Activated CD4-positive, alpha-beta T cell treated with anti-CD3 and anti-CD28 coated beads, Interleukin-2, Interleukin-6, amounts not matched to agents 100 ng/mL and 50 ng/mL, durations not matched to agents 16 hours and 8 hours (primary cell): Measurements from ENCODE around the gene NCOA7.
"Not testable (repeated sequence)": the region's sequence is repeated elsewhere in the genome, so short reads cannot be mapped to it uniquely, and the experiment has no call there.

Experiments
- DNase-seq: peaks from one replicate; pipeline ENCODE4 v3.0.0-alpha.2; 2020

NCOA7 gene

DNA sequence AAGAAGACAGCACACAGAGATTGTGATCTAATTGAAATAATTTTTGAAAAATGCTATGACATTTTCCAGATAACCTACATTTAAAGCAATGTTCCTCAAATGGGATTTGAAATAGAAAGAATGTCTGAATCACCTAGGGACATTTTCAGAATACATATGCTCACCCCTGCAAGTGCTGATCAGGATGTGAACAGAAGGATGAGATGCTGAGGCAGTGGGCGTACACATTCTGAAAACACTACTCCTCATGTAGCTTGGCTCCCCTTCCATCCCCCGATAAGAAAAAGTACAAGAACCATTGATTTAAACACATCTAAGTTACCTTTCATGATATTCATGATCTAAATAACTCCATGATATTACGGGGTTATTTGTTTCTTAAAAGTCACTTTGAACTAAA is 136.0 kb downstream of the NCOA7 start:
- DNase-seq = no peak

DNA sequence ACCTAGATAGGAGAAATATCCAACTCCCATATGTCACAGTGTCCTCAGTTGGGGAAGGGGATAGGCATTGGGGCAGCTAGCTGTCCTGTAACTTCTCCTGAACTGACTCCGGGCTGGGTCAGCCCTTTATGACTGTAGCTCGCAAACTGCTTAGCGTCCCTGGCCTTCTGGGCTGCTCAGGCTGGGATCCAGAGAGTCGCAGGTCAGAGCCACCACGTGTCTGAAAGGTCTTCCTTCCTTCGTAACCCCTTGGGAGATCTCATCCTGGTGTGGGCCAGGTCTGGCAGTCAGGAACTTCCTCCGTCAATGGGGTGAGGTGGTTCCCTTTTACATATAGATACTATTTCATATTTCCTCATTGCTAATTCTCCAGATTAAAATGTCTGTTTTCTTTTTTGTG is 137.0 kb downstream of the NCOA7 start:
- no peak for DNase-seq

DNA sequence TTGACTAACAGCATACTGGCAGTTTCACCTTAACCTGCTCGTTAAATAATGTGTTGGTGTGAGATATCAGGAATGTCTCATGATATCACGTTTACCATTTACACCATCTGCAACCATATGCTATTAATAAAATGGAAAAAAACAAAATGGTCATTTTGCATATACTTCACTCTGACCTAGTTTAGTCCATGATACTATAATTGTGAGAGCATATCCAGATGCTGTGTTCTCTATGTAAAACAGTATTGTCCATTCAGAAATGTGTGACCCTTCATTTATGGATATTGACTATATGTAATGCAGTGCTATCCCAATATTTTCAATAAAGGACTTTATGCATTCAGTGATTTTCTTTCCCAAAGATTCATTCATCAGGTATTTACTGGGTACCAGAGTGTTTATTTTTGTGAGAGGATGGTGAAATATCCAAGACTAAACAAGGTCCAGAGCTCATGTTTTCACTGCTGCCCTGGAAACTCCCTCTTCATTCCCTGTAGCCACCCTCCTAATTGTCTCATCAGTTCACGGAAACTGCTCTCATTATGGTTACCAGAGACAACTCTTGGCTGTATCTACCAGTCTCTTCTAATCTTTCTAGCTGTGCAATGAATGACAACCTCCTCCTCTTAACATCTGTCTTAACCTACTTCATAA is 140.1 kb downstream of the NCOA7 start:
- DNase-seq = no peak

DNA sequence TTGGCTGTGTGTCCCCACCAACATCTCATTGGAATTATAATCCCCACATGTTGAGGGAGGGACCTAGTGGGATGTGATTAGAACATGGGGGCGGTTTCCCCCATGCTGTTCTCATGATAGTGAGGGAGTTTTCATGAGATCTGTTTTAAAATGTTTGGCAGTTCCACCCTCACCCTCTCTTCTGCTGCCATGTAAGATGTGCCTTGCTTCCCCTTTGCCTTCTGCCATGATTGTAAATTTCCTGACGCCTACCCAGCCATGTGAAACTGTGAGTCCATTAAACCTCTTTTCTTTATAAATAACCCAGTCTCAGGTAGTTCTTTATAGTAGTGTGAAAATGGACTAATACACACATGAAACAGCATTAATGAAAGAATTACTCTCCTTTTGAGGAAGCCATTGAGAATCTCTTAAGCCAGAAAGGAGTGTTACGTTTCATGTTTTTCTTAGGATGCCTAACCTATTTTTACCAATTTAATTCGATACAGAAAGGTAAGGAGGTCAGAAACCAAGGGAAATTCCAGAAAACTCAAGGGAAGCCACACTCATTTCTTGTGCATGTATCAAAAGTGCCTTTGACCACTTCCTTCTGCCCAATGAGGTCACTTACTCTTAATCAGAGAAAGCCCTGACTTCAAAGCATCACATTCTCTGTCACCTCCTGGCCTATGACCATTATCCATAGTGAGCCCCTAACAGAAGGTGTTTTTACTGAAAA is 141.1 kb downstream of the NCOA7 start:
- peak; percentile 48 for DNase-seq

DNA sequence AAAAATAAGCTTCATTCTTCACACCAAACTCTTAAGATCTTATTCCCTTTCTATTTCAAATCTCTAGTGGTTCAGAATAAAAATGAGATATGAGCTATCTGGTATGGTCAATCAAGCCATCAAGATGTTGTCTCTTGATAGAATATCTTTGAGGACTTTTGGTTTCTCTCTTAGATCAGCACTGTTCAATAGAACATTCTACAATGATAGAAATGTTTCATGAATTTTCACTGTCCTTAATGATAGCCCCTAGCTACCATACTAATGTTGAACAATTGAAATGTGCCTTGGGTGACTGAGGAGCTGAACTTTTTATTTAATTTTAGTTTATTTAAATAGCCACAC is 141.7 kb downstream of the NCOA7 start:
- no peak for DNase-seq

DNA sequence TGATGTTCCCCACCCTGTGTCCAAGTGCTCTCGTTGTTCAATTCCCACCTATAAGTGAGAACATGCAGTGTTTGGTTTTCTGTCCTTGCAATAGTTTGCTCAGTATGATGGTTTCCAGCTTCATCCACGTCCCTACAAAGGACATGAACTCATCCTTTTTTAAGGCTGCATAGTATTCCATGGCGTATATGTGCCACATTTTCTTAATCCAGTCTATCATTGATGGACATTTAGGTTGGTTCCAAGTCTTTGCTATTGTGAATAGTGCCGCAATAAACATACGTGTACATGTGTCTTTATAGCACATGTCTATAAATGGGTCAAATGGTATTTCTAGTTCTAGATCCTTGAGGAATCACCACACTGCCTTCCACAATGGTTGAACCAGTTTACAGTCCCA is 144.8 kb downstream of the NCOA7 start:
- DNase-seq = not testable (repeated sequence)

DNA sequence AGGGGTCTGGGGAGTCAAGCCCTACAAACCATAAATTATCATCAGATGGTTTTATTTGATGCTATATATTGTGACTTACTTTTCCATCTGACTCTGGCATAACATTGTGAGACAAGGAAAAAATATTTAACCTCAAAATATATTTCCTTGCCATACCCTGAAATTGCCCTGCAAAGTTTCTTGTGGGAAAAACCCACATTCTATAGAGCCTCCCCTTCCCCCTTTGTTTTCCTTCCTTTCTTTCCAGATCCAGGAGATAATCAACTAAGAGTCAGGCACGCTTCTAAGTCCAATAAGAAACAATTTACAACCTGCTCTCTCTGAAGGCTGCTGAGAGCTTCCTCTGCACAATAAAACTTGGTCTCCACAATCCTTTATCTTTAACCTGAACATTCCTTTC is 148.3 kb downstream of the NCOA7 start:
- DNase-seq = no peak

DNA sequence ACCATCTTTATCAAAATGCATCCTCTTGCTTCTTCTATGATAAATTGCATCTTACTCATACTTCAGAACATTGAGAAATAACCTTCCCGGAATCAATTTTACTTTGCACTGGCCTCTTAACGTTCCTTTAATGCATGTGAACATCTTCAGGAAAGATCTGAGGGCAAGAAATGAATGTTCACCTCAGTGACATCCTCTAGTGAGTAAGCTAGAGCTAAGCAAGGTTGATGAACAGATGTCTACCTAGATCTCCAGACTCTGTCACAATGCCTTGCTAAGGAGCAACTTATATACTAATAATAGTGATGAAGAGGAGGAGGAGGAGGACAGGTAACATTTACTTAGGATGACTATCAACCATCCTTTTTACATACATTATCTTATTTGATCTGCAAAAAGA is 149.0 kb downstream of the NCOA7 start:
- DNase-seq = peak; percentile 68

DNA sequence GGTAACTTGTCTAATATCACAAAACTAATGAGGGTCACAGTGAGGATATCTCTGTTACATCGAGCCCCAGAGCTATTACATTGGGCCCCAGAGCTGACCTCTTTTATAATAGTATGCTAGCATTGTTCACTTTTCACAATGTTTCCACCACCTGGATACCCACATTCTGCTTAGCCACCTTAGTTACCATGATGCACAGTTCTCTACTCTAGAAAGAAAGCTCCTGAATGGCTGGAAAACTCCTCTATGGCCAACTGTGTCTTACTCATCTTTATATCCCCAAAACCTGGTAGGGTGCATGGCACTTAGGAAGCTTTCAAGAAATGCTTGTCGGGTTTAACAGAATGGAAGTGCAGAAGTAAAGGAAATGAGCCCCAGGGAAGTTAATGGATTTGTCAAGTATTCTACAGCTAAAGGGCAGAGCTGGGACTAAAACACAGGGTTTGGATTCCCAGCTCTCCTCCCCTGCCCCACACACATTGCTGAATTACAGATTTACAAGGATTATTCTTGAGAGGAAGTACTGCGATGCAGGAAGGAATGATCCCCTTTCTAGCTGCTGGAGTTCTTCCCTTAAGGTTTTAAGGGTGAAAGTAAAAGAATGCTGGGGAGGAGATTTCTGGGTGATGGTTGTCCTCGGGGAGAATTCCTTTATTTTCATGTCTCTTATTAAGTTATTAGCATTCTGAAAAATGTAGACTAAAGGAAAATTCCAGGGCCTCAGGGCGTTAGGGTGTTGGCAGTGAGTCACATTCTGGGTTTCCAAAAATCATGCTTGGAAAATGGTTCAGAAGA is 149.7 kb downstream of the NCOA7 start:
- DNase-seq = no peak

DNA sequence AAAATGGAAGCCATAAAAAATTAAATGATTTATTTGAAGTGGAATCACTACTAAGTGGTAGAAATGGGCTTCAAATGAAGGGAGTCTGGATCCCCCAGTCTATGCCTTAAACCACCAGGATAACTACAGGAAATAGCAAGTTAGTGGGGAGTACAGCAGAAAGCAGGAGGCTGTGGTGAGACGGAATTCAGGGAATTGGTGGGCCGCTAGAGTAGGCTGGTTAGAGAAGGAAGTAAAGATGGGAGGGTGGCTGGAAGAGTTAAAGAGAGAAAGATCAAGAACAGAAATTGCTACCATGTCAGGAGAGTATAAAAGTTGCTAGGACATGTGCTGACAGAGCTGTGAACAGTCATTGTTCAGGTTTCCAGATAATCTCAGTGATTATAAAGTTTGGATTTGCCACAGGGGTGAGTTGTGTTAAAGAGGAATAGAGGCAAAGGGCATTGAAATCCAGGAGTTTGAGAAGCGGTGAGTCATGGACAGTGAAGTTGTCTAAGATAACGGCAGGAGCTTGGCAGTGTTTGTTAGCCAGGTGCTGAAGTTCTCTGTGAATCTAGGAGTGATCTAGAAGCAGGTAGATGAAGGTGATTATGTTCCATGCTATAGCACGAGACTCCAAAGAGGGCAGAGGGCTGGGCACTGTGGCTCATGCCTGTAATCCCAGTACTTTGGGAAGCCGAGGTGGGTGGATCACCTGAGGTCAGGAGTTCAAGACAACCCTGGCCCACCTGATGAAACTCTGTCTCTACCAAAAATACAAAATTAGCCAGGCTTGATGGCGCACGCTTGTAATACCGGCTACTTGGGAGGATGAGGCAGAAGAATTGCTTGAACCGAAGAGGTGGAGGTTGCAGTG is 152.1 kb downstream of the NCOA7 start:
- no peak for DNase-seq

DNA sequence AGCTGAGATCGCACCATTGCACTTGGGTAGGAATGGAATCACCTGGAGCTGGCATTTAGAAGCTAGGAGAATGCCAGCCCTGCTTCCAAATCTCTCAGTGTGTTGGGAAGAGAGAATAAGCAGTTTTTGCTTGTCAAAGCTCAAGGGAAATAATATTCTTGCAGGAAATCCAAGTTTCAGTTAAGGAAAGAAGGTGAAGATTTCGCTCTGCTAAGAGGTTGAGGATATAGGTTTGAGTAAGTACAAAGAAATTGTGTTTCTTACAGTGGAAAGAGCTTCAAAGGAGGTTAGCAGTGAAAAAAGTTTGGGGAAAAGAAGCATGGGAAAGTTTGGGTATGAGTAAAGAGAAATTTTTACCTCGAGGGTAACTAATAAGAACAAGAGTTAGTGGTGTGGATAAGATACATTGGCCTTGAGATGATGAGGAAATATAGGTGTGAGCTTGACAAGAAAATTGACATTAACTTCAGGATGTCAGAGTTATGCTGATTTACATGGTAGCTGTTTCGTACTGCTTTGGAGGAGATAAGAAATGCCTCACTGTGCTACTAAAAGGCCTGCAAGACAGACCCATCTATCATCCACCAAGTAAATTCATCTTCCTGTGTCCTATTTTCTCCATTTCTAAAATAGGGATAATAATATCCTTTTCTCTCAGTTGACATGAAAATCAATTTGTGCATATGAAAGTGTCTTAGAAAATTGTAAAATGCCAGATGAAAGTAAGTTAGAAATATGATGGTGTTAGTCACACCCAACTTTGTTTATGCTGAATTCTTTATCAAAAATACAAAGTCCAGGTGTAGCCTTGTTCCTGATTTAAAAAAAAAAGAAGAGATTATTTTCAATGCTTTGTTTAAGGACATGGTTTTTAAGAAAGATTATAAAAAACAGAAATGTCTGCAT is 153.0 kb downstream of the NCOA7 start:
- DNase-seq = no peak

DNA sequence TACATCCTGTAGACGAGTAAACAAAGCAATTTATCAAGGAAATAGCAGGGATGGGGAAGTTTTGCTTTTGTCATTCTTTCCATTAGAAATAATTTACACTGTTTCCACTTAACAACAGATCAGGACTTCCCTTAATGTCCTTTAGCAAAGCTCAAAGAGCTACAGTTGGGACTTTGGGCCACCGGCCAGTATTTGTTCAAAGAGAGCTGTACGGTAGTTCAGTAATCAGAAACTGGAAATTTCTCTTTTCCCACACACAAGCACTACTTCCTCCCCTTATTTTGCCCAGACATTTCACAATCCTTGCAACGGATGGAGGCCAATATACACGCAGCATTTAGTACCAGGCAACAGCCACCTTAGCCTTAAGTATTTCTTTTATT is 153.7 kb downstream of the NCOA7 start:
- DNase-seq = no peak

DNA sequence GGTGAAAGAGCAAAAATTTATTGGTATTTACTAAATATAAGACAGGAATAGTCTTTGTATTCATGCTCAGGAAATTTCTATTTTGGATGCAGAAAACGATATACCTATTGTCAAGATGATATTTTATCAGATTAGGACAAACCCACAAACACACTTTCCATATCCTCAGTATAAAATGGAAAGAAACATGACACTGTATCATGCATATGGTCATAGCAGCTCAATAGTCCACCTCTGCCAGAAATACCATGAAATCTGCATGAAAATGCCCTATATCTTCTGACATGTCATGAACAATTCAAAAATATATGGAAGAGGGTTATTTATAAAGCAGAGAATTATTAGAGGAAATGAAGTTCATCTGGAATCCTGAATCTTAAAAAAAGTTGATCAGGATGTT is 154.1 kb downstream of the NCOA7 start:
- DNase-seq = no peak

DNA sequence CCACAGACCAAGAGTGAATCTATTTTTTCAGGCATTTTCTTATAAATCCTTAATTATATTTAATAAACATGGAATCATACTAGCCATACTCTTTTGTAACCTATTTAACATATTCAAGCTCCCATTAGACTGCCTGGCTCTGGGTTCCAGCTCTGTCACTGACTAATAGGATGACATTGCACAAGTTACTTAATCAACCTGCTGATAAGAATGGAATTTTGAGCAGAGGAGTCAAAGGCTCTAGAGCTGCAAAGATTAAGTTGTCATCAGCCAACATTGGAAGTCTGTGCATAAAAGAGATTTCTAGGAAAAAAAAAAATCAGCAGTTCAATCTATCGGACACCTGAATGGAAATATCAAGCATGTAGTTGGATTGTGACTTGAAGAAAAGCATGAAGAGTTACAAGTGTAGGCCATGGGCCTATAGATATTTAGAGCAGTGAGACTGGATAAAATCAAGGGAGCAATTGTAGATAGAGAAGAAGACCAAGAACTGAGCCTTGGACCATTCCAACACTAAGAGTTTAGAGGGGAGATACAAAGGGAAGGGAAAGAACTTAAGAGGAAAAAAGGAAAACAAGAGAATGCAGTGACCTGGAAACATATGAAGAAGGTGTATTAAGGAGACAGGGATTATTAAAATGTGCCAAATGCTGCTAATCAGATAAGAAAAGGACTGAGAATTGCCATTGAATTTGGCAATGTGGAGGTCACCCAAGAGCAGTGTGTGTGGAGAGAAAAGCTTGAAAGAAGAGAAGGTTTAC is 154.8 kb downstream of the NCOA7 start:
- no peak for DNase-seq

DNA sequence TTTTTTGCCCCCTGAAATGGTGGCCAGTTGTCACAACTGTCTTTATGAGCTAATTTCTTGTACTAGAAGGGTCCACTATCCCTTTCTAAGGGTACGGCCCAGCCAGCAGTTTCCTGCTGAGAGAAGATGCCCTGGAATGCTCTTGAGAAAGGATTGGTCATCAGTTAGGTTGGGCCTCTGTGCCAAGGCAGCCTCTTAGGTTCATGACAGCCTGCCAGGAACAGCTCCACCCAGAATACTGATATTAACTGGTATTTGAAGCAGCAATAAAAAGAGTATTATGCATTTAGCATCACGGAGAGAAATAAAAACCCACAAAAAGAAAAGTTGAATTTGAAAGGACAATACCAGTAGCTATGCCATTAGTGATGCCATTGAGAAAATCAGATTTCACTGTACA is 156.9 kb downstream of the NCOA7 start:
- DNase-seq = no peak

DNA sequence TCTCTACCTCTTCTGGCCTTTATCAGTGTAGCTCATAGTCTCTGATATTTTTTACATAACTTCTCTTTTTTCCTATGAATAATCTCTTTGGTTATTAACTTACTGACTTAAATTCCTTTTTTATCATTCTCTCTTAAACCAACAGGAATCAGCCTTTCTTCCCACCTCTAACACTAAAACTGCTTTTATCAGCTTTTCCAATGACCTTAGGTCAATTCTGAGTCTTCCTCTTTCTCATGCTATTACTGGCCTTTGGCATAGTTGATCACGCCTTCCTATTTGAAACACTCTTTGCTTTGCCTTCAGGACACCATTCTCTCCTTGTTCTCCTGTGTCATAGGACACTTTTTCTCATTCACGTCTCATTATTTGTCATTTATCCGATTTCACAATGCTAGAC is 157.7 kb downstream of the NCOA7 start:
- no peak for DNase-seq

DNA sequence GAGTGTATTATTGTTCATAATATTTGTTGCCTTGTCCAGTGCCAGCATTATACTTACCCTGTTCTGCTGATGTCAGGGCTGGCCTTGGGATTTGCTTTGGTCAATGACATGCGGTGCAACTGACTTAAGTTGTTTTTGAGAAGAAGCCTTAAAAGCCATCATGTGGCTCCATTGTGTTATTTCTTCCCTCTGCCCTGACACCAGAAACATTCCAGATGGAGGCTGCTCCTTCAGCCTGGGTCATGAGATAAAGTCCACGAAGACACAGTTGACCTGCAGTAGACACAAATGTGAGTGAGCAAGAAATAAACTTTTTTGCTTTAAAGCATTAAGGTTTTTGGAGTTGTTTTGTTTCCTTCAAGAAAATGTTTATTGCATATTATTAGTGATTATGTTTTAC is 158.3 kb downstream of the NCOA7 start:
- no peak for DNase-seq

DNA sequence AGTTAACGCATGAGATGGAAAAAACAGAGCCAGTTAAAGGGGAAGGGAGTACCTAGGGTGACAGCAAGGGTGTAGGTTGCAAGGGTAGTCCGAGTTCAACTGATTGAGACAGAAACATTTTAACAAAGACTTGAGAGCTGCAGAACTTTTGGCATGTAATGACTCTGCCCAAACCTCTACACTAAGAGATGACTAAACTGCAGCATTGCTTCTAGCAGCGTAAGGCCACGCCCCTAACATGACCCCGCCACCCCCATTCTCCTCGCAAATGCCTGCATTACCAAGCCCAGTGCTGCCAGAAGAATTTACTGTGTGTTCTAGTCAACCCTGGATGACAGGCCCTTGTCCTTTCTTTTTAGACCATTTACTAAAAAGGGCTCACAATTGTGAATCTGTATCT is 159.5 kb downstream of the NCOA7 start:
- peak; percentile 42 for DNase-seq

DNA sequence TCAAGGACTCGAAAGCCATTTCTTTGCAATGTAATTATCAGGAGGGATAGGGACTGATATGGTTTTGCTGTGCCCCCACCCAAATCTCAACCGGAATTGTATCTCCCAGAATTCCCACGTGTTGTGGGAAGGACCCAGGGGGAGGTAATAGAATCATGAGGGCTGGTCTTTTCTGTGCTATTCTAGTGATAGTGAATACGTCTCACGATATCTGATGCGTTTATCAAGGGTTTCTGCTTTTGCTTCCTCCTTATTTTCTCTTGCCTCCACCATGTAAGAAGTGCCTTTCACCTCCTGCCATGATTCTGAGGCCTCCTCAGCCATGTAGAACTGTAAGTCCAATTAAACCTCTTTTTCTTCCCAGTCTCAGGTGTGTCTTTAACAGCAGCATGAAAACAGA is 160.0 kb downstream of the NCOA7 start:
- not testable (repeated sequence) for DNase-seq

DNA sequence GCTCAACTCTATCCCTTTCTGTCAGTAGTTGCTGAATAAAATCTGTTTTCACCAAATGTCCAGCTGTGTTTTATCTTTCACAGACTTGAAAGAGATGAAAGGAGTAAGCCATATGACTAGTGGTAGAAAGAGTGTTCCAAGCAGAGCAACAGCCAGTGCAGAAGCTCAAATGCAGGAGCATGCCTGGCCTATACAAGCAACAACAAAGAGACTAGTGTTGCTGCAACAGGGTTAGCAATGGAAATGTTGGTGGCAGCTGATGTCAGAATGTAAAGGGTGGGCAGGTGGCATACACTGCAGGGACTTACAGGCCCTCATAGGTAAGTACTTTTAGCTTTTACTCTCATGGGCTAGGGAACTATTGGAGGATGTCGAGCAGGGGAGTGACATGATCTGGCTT is 160.6 kb downstream of the NCOA7 start:
- no peak for DNase-seq

DNA sequence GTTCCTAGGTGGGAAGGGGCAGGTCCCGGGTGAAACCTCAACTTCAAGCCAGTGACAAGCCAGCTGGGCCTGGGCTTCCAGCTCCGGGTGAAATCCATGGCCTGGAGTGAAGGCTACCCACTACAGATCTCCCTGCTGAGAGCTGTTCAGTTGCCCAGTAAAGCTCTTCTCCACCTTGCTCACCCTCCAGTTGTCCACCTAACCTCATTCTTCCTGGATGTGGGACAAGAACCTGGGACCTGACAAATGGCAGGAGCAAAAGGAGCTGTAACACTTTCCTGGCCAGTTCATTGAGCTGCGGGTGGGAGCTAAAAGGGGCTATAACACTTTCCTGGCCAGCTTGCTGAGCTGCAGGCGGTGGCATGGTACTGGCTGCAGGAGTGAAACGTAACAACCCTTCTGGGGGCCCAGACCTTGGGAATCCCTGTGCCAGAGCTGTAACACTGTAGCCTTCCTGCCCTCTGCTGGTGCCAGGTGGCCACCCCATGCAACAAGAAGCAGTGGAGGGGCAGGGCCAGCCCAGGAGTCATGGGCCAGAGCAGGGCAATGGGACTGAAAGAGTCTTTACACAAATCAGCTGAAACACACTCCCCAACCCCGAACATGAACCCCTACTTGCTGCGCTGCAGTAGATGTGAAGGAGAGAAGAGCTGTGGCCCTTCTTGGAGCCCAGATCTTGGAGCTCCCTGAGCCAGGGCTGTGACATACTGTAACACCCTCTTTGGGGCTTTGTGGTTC is 162.2 kb downstream of the NCOA7 start:
- DNase-seq = peak; percentile 36
